Skeletal muscle satellite cell (primary cell): ENCODE data around the gene CTNND2.

Experiments
- H3K27me3 ChIP-seq: 2 replicates; pipeline ENCODE4 v1.7.0; 2013; ENCODE audit warnings: low read length; ENCODE audit not compliant: control insufficient read depth, insufficient read depth
- H3K36me3 ChIP-seq: 2 replicates; pipeline ENCODE4 v1.7.0; 2013; ENCODE audit warnings: mild to moderate bottlenecking, control low read depth, low read length; ENCODE audit not compliant: insufficient read depth
- H3K4me1 ChIP-seq: 2 replicates; pipeline ENCODE4 v1.7.0; 2013; ENCODE audit warnings: low read length; ENCODE audit not compliant: control insufficient read depth, insufficient read depth
- H3K4me2 ChIP-seq: 2 replicates; pipeline ENCODE4 v1.7.0; 2013; ENCODE audit warnings: mild to moderate bottlenecking, low read length
- H3K4me3 ChIP-seq: 2 replicates; pipeline ENCODE4 v1.7.0; 2013; ENCODE audit warnings: low read length
- H3K9ac ChIP-seq: 2 replicates; pipeline ENCODE4 v1.7.0; 2013; ENCODE audit warnings: mild to moderate bottlenecking, low read depth, low read length, moderate library complexity
- H3K9me3 ChIP-seq: replicated peaks from 2 replicates; pipeline ENCODE4 v1.7.0; 2013; ENCODE audit warnings: mild to moderate bottlenecking, control low read depth, low read length

The CTNND2 gene

GRCh38 chr5:11266331-11266730 lies 637.9 kb downstream of the CTNND2 start:
- H3K4me1 ChIP-seq: no peaks in the 10 kb centered on the region
- no peak overlapping the region for H3K9ac ChIP-seq
- H3K36me3 ChIP-seq: no peaks in the 10 kb centered on the region
- H3K27me3 ChIP-seq: no peaks in the 10 kb centered on the region
- H3K9me3 ChIP-seq: no peaks in the 10 kb centered on the region
- H3K4me2 ChIP-seq: no peak overlapping the region
- no peak overlapping the region for H3K4me3 ChIP-seq

DNA sequence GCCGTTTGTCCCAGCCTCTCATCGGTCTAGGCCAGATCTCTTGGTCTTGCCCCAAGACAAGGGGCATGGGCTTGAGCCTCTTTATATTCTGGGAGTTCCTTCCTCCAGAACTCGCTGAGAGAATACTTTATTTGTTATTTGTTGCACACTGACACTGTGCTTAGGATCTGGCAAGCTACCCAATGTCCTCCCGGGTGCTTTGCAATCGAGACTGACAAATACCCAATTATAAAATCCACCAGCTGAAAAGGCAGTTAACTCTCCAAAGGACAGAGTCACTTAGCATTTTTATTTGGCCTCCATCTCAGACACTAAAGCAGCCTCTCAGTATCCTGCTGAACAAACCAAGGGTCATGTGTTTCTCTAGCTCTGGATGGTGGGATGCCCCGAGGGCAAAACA lies 643.0 kb downstream of the CTNND2 start:
- Histone ChIP-seq H3K4me3 (no peak overlapping the region), H3K4me1 (no peaks in the 10 kb centered on the region), H3K36me3 (no peaks in the 10 kb centered on the region), H3K9ac (no peak overlapping the region), H3K27me3 (no peaks in the 10 kb centered on the region), H3K4me2 (no peak overlapping the region), H3K9me3 (no peaks in the 10 kb centered on the region)

- no peaks in the 10 kb centered on the region for H3K9me3 ChIP-seq
- H3K36me3 ChIP-seq: no peaks in the 10 kb centered on the region
- no peaks in the 10 kb centered on the region for H3K4me1 ChIP-seq
- H3K4me3 ChIP-seq: no peak overlapping the region
- H3K27me3 ChIP-seq: no peaks in the 10 kb centered on the region
- H3K4me2 ChIP-seq: no peak overlapping the region
- H3K9ac ChIP-seq: no peak overlapping the region
Observed at GRCh38 chr5:11258001-11258400, 646.2 kb downstream of the CTNND2 start.

DNA sequence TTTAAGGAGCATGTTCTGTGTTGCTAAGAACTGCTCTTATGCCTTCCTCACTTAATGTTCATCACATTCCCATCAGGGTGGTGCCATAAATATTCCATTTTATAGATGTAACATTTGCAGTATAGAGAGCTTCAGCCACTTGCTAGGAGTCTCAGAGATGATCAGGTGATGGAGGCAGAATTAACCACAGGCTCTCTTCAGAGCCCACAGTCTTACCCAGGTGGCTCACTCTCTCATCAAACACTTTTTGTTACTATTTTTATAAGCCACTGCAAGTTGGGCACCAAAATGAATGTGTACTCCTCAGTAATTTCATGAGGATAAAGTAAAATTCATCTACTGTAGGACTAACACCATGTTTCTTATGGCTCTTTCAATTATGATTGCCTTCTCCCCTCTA lies 651.7 kb downstream of the CTNND2 start:
- no peaks in the 10 kb centered on the region for H3K36me3 ChIP-seq
- H3K27me3 ChIP-seq: no peaks in the 10 kb centered on the region
- H3K4me3 ChIP-seq: no peak overlapping the region
- no peak overlapping the region for H3K9ac ChIP-seq
- H3K9me3 ChIP-seq: no peaks in the 10 kb centered on the region
- no peaks in the 10 kb centered on the region for H3K4me1 ChIP-seq
- H3K4me2 ChIP-seq: no peak overlapping the region

DNA sequence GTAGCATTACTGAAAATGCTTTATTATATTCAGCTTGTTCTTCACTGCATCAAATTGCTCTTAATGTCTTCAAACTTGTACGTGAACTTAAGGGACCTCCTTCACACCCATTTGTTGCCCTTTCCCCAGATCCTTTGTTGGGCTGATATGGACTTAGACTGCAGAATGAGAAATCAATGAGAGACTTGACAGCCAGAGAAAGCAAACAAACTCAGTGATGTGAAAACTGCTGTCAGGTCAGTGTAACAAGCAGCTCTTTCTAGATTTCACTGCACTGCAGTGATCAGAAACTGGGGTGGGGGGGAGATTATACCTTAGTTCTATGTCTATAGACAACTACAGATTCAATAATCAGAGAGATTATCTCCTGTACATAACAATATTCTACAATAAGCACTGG lies 652.2 kb downstream of the CTNND2 start:
- Histone ChIP-seq H3K4me3 (no peak overlapping the region), H3K4me1 (no peaks in the 10 kb centered on the region), H3K4me2 (no peak overlapping the region), H3K27me3 (no peaks in the 10 kb centered on the region), H3K9ac (no peak overlapping the region), H3K36me3 (no peaks in the 10 kb centered on the region), H3K9me3 (no peaks in the 10 kb centered on the region)

- Histone ChIP-seq H3K9me3 (no peaks in the 10 kb centered on the region), H3K36me3 (no peaks in the 10 kb centered on the region), H3K4me2 (no peak overlapping the region), H3K9ac (no peak overlapping the region), H3K27me3 (no peaks in the 10 kb centered on the region), H3K4me1 (no peaks in the 10 kb centered on the region), H3K4me3 (no peak overlapping the region)
Observed at GRCh38 chr5:11251247-11251646, 653.0 kb downstream of the CTNND2 start.

DNA sequence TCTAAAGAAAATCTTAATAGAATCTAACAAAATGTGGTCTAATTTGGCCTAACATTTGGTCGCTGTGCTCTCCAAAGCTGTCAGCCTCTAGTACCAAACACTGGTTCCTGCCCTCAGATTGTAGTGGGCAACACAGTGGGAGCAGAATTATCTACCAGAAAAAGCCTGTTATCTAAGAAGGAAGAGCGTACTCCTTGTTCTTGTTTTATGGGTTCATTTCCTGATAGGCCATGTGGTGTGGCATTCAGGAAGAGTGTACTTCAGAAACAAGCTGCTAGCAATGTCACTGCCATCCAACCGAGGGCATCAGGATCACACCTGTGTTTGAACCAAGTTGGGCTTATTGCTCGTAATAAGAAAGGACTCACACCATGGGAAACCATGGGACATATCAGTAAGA lies 655.3 kb downstream of the CTNND2 start:
- Histone ChIP-seq H3K36me3 (no peaks in the 10 kb centered on the region), H3K27me3 (no peaks in the 10 kb centered on the region), H3K4me2 (no peak overlapping the region), H3K4me1 (no peaks in the 10 kb centered on the region), H3K9ac (no peak overlapping the region), H3K4me3 (no peak overlapping the region), H3K9me3 (no peaks in the 10 kb centered on the region)

DNA sequence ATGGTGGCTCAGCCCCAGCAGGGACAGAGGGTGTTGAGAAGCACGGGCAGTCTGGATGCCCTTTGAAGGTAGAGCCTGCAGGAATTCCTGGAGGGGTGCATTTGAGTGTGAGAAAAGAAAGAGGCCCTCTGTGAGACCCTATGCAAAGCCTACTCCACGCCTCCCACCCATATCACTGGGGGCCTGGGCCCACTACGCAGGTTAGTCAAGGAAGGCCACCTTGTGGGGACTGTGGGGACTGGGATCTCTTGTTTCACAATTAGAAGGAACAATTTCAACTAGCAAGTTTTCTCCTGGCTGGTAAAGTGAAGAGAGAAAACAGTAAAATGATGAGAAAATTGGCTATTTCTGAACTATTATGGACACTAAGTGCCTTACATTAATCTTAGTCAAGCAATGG lies 657.0 kb downstream of the CTNND2 start:
- Histone ChIP-seq H3K9ac (no peak overlapping the region), H3K27me3 (no peaks in the 10 kb centered on the region), H3K9me3 (no peaks in the 10 kb centered on the region), H3K36me3 (no peaks in the 10 kb centered on the region), H3K4me1 (no peaks in the 10 kb centered on the region), H3K4me3 (no peak overlapping the region), H3K4me2 (no peak overlapping the region)

GRCh38 chr5:11240293-11241190 lies 663.7 kb downstream of the CTNND2 start:
- no peak overlapping the region for H3K4me3 ChIP-seq
- no peaks in the 10 kb centered on the region for H3K4me1 ChIP-seq
- H3K9ac ChIP-seq: no peak overlapping the region
- peaks cover 6% of the 10 kb centered on the region for H3K9me3 ChIP-seq
- no peaks in the 10 kb centered on the region for H3K27me3 ChIP-seq
- H3K4me2 ChIP-seq: no peak overlapping the region
- no peaks in the 10 kb centered on the region for H3K36me3 ChIP-seq

DNA sequence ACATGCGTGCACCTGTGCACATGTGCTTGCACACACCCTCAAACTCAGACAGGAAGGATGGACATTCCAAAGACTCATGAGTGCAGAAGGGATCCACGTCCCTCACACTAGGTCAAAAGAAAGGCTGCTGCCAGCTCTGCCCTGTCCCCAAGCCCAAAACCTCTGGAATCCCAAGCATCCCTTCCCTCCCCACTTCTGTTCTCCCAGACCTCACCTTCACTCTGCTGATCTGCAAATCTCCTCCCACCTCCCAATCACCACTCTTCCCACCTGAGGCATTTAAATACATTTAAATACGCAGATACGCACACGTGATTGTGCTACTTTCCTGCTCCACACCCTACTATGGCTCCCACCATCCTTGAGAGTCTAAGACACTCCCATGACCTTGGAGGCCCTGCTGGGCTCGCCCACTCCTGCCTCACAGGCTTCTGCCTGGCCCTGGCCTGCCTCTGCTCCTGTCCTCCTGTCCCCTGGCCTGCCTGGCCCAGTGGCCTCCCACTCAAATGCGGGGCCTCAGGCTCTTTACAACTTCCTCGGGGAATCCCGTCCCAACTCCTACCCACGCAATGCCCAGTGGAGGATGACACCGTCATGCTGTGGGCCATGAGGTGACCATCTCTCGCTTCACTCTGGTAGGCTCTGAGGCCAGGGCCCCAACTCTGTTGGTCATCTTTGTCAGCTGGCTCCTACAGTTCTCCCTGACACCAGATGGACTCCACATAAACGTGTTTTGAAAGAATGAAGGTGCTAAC lies 664.8 kb downstream of the CTNND2 start:
- Histone ChIP-seq H3K4me2 (no peak overlapping the region), H3K27me3 (no peaks in the 10 kb centered on the region), H3K4me1 (no peaks in the 10 kb centered on the region), H3K4me3 (no peak overlapping the region), H3K9me3 (peaks cover 6% of the 10 kb centered on the region), H3K36me3 (no peaks in the 10 kb centered on the region), H3K9ac (no peak overlapping the region)

DNA sequence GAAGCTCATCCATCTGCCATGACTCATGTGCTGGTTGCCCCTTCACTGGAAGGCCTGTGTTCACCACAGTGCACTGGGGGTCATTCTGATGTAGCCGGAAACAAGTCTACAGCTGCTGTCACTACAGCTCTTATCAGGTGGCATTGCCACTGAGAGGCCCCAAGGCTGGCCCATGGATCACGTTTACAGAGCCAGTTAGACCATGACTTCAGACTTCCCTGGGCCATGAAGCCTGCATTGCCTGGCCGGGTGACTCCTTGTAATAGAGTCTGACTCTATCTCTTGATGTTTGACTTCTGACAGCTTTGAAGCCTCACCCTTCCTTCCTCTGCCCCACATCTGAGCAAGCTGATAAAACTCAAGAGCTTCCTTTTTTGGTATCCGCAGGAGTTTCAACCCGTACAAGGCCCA lies 669.7 kb downstream of the CTNND2 start:
- H3K27me3 ChIP-seq: no peaks in the 10 kb centered on the region

More for the DNA sequence above, 669.7 kb downstream of the CTNND2 start:
- Histone ChIP-seq H3K36me3 (no peaks in the 10 kb centered on the region), H3K9ac (no peak overlapping the region), H3K4me3 (no peak overlapping the region), H3K4me1 (no peaks in the 10 kb centered on the region), H3K9me3 (peaks cover 2% of the 10 kb centered on the region), H3K4me2 (no peak overlapping the region)
